Superior temporal gyrus (tissue), 1 donor: ENCODE results near the gene CBS.
"Not testable (repeated sequence)": the region's sequence is repeated elsewhere in the genome, so short reads cannot be mapped to it uniquely, and the experiment has no call there.

Source experiments
- DNase-seq: peaks from one replicate; pipeline ENCODE4 v3.0.0-alpha.2; 2016; ENCODE audit errors: extremely low spot score

The CBS gene

GRCh38 chr21:43068065-43068464 lies 7.6 kb downstream of the CBS start:
- not testable (repeated sequence) for DNase-seq

GRCh38 chr21:43066690-43067089 lies 8.9 kb downstream of the CBS start:
- DNase-seq: not testable (repeated sequence)

DNA sequence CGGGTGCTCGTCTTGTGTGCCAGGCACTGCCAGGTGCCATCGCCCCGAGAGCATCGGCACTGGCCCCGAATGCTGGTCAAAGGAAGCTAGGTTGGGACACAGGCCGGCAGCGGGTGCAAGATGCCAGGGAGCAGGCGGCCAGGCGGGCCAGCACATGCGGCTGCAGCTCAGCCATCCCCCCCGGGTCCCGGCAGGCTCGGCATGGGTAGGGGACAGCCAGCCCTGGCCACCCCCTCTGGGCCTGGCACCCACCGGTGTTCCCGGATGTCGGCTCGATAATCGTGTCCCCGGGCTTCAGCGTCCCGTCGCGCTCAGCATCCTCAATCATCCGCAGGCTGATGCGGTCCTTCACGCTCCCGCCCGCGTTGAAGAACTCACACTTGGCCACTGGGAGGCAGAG lies 9.6 kb downstream of the CBS start:
- not testable (repeated sequence) for DNase-seq

DNA sequence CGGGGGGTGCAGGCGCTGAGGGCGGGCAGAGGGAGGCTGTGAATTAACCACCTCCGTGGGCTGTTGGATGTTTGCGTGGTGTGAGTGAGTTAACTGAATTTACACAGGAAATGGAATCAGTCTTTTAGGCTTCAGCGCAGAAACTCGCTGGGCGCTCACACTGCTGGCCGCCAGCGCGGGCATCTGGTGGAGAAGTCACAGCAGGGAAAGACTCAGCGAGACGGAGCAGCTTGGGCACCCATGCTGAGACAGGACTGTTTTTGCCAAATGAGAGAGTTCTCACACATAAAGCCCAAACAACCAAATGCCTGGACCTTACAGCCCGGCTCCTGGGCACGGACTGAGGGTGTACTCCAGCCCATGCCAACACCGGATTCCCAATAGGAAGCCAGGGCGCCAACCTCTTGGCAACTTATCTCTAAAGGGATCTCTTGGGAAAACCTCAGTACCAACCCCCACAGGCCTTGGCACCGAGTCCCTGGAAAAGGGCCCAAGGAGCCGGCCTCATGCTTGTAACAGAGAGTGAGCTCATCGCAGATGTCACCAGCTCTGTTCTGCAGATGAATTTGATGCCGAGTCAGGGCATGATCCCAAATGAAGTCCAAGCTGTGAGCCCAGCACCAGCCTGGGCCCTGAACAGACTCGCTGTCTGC lies 11.2 kb downstream of the CBS start:
- DNase-seq: not testable (repeated sequence)

- DNase-seq: not testable (repeated sequence)
Measured at GRCh38 chr21:43062955-43063664, 12.5 kb downstream of the CBS start.

- not testable (repeated sequence) for DNase-seq
Measured at GRCh38 chr21:43053112-43053511, 22.5 kb downstream of the CBS start.

GRCh38 chr21:43045876-43046821 lies 29.5 kb downstream of the CBS start:
- not testable (repeated sequence) for DNase-seq

DNA sequence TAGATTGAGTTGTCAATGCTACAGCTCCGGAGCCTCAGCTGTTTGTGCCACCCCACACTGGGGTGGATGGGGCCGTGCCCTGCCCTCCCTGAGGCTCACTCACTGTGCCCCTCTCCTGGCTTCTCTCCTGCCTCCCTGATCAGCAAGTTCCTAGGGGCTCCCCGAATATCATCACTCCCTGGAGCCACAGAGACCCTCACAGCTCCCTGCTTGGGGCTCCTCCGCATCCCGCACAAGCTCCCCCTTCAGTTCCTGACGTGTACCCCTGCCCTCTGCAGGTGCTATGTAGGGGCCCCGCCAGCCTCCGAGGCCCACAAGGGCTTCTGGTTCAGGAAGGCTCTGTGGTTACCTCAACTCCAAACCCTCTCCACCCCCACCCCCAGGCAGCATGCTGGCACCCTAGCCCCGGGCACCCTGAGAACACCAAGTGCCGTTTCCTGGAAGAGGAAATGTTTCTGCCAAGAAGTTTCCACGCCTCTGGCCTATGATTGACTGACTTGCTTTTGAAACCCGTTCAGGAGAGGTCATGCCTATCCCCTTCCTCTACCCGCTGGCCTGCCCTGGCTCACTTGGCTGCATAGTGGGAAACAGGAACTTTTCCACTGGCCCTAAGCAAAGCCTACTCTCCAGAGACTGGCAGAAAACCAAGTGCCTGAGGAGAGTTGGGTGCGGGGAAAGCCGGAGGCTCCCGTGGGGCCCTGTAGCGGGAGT lies 30.3 kb downstream of the CBS start:
- not testable (repeated sequence) for DNase-seq

- not testable (repeated sequence) for DNase-seq
Measured at GRCh38 chr21:43044547-43044946, 31.1 kb downstream of the CBS start.

- not testable (repeated sequence) for DNase-seq
Measured at GRCh38 chr21:43043291-43043690, 32.3 kb downstream of the CBS start.

DNA sequence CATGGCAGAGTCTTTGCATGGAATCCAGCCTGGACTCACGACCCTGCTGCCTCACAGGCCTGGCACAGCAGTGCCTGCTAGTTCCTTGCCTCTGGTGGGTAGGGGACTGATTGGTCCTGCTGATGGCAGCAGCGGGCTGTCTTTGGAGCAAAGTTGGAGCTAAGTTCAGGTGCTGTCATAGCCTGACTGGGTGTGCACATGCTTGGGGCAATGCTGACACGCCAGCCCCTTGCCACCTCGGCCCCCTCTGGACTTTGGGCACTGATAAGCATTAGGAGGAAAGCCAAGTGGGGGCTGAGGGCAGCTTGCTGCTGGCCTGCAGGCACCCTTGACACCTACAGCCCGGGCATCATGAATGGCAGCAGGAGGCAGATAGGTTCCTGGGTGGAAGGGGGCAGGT lies 33.5 kb downstream of the CBS start:
- DNase-seq: not testable (repeated sequence)

DNA sequence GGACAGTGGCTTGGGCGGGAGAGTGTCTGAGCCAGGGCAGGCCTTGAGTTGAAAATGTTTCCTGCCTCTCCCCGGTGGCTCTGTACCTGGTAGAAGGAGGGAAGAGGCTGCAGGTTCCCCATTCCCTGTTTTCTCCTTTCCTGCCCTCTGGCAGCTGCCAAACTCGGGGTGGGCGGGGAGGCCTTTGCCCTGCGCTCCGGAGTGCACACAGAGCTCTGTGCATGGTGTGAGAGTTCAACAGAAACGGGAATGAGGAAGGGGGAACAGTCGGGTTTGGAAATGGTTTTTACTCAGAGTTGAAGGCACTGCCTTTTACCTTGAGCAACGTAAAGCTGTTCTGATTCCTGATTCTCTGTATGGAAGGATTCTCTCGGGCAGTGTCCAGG lies 37.0 kb downstream of the CBS start:
- not testable (repeated sequence) for DNase-seq

DNA sequence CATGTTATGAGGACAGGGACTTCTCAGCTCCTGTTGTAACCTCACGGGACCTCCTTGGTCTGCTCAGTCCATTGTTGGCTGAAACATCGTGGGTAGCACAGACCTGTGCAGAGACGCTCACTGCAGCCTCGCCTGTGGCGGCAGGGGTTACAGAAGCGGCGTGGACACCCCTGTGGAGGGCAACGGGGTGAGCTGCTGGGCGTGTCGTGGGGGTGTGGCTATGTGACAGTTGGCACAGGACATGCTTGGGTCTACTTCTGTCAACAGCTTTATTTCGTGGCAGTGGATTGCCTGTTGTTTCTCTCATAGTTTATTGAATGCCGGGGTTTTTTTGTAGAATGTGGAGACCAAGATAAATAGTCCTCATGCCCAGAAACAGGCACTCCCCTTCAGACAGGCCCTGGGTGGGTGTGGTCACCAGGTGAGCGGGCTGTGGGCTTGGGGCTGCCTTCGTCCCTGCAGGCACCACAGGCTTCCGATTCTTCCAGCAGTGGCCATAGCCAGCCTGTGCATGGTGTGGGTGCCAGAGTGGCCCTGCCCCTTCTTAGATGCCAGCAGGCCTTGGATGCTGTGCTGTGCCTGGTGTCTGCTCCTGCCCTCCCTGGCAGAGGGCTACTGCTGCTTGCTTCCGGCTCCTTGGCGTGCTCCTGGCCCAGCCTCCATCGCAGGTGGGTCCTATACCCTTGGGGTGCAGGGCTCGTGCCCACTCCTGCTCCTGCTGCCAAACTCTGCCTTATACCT lies 37.5 kb downstream of the CBS start:
- not testable (repeated sequence) for DNase-seq

DNA sequence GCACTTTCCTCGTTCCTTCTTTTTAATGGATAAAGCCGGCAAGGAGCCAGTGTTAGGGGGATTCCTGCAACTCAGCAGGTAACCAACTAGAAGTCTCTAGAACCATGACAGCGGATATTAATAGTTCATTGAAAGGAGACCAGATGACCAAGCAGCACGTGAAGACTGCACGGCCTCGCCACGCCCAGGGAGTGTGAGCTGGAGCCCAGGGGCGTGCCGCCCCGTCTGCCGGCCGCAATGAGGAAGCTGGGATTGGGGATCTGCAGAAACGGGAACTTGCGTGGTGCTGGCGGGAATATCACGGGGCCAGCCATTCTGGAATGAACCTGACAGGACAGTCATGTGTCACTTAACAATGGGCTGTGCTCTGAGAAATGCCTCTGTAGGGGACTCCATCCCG lies 38.7 kb downstream of the CBS start:
- not testable (repeated sequence) for DNase-seq

DNA sequence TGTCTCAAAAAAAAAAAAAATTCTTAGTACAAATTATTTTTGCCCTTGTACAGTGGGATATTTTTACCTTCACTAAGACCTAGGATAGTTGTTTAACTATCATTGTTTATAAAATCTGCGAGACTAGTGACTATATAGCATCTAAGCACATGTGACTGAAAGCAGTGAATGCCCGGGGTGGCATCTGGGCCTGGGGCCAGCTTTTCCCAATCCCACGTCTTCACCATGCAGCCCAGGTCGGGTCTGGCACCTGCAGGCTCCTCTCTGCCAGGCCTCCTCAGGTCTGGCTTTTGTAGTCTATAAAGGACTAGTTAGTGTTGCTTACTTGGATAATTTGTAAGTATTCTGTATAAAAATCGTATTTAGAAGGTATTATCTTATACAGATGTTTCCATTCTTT lies 40.8 kb downstream of the CBS start:
- DNase-seq: no peak

DNA sequence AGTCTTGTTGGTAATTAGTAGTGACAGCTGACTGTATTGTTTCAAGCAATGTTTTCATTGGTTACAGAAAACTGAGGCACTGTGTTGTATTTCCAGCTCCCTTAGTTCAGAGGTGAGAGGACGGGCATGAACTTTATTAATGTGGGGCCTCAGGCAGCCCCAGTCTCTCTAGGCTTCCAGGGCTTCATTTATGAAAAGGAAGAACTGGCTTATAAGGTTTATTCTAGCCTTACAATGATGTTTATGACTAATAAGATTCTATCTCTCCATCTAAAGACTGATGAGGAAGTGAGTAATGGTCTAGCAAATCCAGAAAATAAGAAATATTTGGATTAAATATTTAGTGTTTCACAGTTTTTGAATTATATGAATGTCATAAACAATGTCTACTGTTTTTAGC lies 41.5 kb downstream of the CBS start:
- no peak for DNase-seq

DNA sequence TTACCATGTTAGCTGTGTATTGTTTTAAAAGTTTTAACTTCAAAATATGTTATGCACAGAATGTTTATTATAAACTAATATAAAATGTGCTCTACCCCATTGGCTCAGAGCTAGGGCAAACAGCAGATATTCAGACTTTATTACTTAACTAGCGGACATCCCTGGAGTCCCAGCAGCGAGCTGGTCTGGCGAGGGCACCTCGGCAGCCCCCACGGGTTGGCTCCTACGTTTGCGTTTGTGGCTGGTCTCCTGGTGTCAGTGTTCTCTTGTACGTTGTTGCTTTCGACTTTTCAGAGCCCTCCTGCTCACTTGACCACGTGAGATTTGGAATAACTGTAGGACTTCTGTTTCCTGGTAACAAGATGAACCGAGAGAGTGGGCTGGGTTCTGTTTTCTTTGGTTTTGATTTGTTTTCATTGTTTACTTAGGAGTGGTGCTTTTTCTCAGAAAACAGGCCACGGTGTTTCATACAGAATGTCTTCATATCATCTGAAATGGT lies 44.5 kb downstream of the CBS start:
- DNase-seq: no peak

GRCh38 chr21:43029785-43030184 lies 45.9 kb downstream of the CBS start:
- no peak for DNase-seq

DNA sequence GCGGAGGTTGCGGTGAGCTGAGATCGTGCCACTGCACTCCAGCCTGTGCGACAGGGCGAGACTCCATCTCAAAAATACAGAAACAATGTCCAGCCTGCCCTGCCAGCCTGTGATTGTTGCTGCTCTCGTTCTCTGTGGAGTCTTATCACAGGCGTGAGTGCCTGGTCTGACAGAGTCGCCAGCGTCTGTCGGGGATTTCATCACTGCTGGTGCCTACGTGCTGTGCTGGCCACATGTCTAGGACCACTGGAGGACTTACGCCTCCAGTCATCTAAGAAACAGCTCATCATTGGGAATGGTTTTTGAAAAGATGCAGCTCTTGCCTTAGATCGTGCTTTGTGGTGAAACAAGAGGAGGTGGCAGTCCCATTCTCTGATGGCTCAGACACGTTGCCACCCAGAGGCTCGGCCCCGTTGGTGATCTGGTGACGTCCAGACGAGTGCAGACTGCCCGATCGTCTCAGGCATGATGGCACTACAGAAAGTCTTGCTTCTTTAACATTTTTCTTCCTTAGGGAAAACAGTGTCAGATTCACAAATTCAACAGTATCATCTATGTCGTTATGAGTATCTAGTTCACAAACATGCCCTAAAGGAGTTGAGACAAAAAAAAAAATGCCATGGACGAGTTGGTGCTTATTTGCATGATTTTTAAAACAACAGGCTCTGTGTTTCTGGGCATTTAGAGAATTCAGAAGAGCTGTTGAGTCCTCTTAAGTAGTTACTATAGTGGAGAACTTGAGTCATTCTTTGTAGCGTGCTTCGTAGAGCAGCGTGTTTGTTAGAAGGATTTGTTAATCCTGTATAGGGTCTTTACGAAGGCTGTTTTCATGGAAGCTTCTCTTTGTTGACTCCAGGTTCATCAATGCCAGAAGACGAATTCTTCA lies 47.5 kb downstream of the CBS start:
- no peak for DNase-seq
